ENCODE data around the gene MEGF11.
"Not testable (repeated sequence)": the region's sequence is repeated elsewhere in the genome, so short reads cannot be mapped to it uniquely, and the experiment has no call there.

Gene MEGF11

DNA sequence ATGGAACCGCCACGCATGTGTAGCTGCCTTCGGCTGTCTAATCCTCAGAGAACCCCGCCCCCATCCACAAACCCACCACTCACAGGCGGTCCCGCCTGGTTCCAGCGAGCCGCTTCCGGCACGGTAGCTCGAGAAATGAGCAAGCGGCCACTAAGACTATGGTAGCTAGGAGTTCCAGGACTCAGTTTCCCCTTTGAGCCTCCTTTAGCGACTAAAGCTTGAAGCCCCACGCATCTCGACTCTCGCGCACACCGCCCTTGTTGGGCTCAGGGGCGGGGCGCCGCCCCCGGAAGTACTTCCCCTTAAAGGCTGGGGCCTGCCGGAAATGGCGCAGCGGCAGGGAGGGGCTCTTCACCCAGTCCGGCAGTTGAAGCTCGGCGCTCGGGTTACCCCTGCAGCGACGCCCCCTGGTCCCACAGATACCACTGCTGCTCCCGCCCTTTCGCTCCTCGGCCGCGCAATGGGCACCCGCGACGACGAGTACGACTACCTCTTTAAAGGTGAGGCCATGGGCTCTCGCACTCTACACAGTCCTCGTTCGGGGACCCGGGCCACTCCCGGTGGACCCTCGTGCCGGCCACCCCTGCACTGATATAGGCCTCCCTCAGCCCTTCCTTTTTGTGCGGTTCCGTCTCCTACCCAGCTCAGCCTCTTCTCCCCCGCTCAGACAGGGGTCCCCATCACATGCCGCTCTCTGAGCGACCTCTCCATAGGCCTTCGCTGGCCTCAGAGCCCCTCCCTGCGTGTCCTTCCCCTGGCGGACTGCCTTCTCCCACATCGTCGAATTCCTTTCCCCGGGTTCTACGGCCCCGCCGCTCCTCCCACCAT lies 384.2 kb downstream of the MEGF11 start, which contains the start of gene RAB11A:
Gene RAB11A, plus strand, starts transcription at position 366 of the 828 bp plus-strand sequence. Its CDS starts 95 bp downstream, at position 461.
- peak; percentile 95 for DNase-seq

- no peak for DNase-seq
These were observed 384.9 kb downstream of the MEGF11 start for GRCh38 chr15:65868546-65869125.

GRCh38 chr15:65867933-65868332 lies 385.6 kb downstream of the MEGF11 start:
- not testable (repeated sequence) for DNase-seq

- DNase-seq = no peak
These were observed 386.3 kb downstream of the MEGF11 start for GRCh38 chr15:65867244-65867643.

DNA sequence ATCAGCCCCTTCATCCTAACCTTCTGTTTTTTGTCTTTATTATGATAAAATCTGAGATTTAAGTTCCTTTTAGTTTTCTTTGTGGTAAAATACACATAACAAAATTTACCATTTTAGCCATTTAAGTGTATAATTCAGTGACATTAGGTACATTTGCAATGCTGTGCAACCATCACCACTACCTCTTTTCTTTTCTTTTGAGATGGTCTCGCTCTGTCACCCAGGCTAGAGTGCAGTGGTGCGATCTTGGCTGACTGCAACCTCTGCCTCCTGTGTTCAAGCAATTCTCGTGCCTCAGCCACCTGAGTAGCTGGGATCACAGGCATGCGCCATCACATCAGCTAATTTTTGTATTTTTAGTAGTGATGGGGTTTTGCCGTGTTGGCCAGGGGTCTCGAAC lies 390.4 kb downstream of the MEGF11 start:
- no peak for DNase-seq

DNA sequence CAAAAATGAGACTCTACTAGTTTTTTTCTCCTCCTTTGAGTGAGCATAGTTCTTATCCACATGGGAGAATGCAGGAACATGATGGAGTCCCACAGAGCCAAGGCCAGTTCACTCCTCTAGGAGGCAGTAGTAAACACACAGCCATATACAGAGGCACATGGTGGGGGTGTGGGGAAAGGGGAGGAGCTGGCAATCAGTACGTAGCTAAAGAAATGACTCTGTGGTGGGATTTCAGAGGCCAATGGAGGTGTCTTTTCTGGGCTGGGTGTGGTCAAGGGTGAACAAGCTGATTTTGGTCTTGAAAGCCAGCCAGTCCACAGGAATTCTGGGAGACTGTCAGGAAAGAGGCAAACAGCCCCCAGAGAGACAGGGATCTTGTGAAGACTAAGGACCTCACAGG lies 390.9 kb downstream of the MEGF11 start:
- peak; percentile 10 for DNase-seq

DNA sequence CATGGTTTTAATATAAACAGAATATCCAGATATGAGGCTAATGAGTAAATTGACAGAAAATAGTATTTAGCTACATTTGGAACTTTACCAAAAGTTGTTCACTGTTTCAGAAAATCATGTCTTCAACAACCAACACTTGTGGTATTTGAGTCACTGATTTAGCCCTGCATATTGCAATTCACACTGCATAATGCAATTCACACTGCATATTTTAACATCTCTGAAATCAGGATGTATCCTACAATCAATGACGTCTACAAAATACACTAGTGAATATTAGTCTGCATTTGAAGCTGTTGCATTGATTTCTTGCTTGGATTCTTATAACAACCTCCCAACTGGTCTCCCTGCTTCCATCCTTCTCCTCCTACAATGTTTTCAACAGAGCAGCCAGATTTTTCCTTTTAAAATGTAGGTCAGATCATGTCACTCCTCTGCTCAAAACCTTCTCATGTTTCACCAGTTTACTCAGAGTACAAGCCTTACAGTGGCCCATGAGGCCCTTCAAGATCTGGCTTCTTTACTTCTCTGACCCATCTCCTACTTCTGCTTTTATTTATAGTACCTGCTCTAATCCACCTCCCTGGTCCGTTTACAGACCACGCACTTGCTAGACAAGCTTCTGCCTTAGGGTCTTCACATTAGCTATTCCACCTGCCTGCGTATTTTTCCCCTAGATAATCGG lies 395.7 kb downstream of the MEGF11 start:
- no peak for DNase-seq

DNA sequence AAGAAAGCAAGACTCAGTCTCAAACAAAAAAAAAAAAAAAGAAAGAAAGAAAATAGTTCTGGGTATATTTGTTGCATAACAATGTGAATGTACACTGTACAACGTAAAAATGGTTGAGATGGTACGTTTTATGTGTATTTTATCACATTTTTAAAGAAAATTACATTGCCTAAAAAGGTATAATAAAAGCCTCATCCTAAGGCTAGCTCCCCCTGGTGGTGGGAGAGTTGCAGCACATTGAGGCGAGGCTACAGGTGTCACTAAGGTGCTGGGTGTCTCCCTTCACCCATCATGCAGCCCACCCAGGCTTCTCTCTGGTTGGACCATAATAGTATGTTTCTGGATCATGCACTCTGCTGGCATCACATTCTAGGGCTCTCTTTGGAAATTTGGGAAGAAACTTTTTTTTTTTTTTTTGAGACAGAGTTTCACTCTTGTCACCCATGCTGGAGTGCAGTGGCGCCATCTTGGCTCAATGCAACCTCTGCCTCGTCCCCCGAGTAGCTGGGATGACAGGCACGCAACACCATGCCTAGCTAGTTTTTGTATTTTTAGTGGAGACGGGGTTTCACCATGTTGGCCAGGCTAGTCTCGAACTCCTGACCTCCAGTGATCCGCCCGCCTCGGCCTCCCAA lies 396.6 kb downstream of the MEGF11 start:
- peak; percentile 49 for DNase-seq

- no peak for DNase-seq
These were observed 401.6 kb downstream of the MEGF11 start for GRCh38 chr15:65851981-65852380.

DNA sequence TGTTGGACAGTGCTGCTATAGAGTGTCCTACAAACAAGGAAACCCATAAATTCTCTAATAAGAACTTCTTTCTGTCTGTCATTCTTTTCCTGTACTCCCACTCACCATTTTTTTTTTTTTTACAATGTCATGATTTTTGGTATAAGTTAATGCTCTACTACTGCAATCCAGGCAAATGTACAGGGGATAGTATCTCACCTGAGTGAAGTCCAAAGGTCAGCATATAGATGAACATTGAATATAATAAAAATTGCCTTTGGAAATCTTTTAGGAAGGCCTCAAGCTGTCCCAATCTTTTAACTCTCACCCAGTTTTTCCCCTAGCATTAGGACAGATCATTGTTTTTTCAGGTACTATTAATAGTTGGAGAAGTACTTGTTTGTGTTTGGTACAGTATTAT lies 405.6 kb downstream of the MEGF11 start:
- no peak for DNase-seq

- DNase-seq = no peak
These were observed 407.6 kb downstream of the MEGF11 start for GRCh38 chr15:65845826-65846519.
